ENCODE measurements around the gene NPR3. TPM values are rescaled to one million over a fixed set of nuclear protein-coding genes. Genes with fewer than 3 reads are reported as not detected.

Gene NPR3
- total RNA-seq, 4 donors from 2014 or later: 0.51 to 4.9 (median 1.3) TPM

DNA sequence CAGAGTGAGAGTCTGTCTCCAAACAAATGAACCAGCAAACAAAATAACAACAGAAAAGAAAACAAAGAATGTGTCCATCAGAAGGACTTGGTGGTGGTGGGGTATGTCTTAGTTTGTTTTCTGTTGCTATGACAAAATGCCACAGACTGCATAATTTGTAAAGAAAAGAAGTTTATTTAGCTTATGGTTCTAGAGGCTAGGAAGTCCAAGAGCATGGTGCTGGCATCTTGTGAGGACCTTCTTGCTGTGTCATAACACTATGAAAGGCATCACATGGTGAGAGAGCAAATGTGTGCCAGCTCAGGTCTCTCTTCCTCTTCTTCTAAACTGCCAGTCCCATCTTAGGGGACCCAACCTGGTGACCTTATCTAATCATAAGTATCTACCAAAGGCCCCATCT is 10.5 kb downstream of the NPR3 start:
- no peaks in the 10 kb centered on the region for H3K27me3 ChIP-seq
- no peaks in the 10 kb centered on the region for H3K9me3 ChIP-seq
- ATAC-seq (no peak), DNase-seq (no peak)
- H3K36me3 ChIP-seq: no peaks in the 10 kb centered on the region
- no peak overlapping the region for H3K4me3 ChIP-seq
- H3K4me1 ChIP-seq: no peaks in the 10 kb centered on the region
- no peak overlapping the region for H3K27ac ChIP-seq
- in situ Hi-C loops (cut with MboI; ENCODE audit: low sequenced_read_pairs in 4 of 4) (no loop called here), intact Hi-C loops (cut with DNase I; ENCODE audit: low total_unique reads) (no loop called here)
- TF ChIP-seq, protein P1, sequence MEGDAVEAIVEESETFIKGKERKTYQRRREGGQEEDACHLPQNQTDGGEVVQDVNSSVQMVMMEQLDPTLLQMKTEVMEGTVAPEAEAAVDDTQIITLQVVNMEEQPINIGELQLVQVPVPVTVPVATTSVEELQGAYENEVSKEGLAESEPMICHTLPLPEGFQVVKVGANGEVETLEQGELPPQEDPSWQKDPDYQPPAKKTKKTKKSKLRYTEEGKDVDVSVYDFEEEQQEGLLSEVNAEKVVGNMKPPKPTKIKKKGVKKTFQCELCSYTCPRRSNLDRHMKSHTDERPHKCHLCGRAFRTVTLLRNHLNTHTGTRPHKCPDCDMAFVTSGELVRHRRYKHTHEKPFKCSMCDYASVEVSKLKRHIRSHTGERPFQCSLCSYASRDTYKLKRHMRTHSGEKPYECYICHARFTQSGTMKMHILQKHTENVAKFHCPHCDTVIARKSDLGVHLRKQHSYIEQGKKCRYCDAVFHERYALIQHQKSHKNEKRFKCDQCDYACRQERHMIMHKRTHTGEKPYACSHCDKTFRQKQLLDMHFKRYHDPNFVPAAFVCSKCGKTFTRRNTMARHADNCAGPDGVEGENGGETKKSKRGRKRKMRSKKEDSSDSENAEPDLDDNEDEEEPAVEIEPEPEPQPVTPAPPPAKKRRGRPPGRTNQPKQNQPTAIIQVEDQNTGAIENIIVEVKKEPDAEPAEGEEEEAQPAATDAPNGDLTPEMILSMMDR (IDR thresholded peaks at IDR 0.05 in 4 of 5, conservative IDR thresholded peaks at IDR 0.05 in 1 of 5): no peak
- no peak for TF ChIP-seq POLR2A (IDR thresholded peaks at IDR 0.05)

DNA sequence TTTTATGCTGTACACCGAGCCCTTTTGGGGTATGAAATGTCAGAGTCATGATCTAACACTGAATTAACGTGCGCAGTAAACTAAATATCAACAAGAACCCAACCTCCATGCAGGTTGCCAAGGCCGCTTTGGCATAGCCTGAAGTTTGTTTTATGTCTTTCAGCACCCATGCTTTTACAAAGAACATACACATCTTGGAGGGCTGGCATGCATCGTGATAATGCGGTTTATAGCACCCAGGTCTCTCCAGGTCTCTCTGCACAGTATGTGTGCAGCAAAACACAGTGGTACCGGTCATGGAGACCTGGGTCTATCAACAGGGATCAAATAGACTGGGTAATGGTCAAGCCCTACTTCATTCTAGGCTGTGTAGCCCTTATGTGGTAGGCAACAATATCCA is 11.8 kb downstream of the NPR3 start:
- H3K27me3 ChIP-seq: no peaks in the 10 kb centered on the region
- H3K9me3 ChIP-seq: no peaks in the 10 kb centered on the region
- H3K36me3 ChIP-seq: no peaks in the 10 kb centered on the region
- no peak overlapping the region for H3K27ac ChIP-seq
- TF ChIP-seq, protein P1 (IDR thresholded peaks at IDR 0.05 in 4 of 5, conservative IDR thresholded peaks at IDR 0.05 in 1 of 5): no peak
- no peak for TF ChIP-seq POLR2A (IDR thresholded peaks at IDR 0.05)
- DNase-seq (no peak), ATAC-seq (no peak)
- in situ Hi-C loops (cut with MboI; ENCODE audit: low sequenced_read_pairs in 4 of 4) (no loop called here), intact Hi-C loops (cut with DNase I; ENCODE audit: low total_unique reads) (no loop called here)
- no peaks in the 10 kb centered on the region for H3K4me1 ChIP-seq
- no peak overlapping the region for H3K4me3 ChIP-seq

DNA sequence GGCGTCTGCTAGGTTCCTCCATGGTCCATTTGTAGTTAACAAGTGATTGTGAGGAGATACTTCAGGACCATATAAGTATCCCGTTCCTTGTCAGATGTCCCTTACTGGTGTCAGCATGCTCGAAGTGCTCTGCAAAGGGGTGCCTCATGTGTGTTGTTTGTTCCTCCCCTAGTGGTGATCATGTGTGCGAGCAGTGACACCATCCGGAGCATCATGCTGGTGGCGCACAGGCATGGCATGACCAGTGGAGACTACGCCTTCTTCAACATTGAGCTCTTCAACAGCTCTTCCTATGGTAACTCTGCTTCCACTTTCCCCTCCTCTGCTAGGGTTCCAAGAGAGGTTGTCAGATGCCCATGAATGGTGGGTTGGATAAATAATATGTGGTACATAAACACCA is 13.4 kb downstream of the NPR3 start:
- in situ Hi-C loops (cut with MboI; ENCODE audit: low sequenced_read_pairs in 4 of 4): no loop called here

DNA sequence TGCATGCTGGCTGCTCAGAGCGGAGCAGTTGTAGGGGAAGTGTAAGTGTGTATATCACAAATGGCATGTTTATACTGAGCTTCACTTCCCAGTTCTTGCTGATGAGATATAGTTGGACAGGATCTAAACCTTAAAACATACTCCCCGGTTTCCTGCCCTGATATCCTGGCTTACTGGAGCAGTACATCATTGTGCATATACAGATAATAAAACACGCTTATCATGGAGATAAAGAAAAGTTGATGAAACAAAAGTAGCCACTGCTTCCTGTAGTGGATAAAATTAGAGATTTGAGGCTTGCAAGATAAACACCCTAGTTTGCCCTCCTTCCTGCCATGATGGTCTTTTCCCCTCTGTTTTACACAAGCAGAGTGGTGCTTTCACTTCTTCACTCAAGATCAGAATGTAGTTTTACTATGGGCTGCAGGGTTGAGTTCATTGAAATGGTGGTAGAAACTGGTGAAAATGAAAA is 15.0 kb downstream of the NPR3 start:
- no peaks in the 10 kb centered on the region for H3K9me3 ChIP-seq
- no peaks in the 10 kb centered on the region for H3K36me3 ChIP-seq
- DNase-seq: no peak
- in situ Hi-C loops (cut with MboI; ENCODE audit: low sequenced_read_pairs in 4 of 4) (no loop called here), intact Hi-C loops (cut with DNase I; ENCODE audit: low total_unique reads) (no loop called here)
- H3K27me3 ChIP-seq: no peaks in the 10 kb centered on the region
- no peak overlapping the region for H3K4me3 ChIP-seq
- TF ChIP-seq POLR2A (IDR thresholded peaks at IDR 0.05): no peak
- TF ChIP-seq, protein P1 (IDR thresholded peaks at IDR 0.05 in 4 of 5, conservative IDR thresholded peaks at IDR 0.05 in 1 of 5): no peak
- H3K27ac ChIP-seq: no peak overlapping the region
- no peak for ATAC-seq
- no peaks in the 10 kb centered on the region for H3K4me1 ChIP-seq

More for the DNA sequence above, 13.4 kb downstream of the NPR3 start:
- Histone ChIP-seq H3K36me3 (no peaks in the 10 kb centered on the region), H3K27ac (no peak overlapping the region), H3K4me3 (no peak overlapping the region), H3K4me1 (no peaks in the 10 kb centered on the region), H3K27me3 (no peaks in the 10 kb centered on the region), H3K9me3 (no peaks in the 10 kb centered on the region)
- intact Hi-C loops (cut with DNase I; ENCODE audit: low total_unique reads): no loop called here
- TF ChIP-seq, protein P1 (IDR thresholded peaks at IDR 0.05 in 4 of 5, conservative IDR thresholded peaks at IDR 0.05 in 1 of 5): no peak
- TF ChIP-seq POLR2A (IDR thresholded peaks at IDR 0.05): no peak
- DNase-seq (no peak), ATAC-seq (no peak)

DNA sequence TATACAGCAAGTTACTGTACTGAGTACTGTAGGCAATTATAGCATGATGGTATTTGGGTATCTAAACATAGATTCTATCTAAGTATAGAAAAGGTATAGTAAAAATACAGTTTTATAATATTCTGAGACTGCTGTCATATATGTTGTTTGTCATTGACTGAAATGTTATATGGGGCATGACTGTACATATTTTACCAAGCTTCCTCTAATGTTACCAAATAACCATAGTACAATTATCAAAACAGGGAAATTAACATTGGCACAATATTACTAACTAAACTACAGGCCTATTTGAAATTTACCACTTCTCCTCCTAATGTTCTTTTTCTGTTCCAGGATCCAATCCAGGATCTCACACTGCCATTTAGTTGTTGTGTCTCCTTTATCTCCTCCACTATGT is 18.5 kb downstream of the NPR3 start:
- Histone ChIP-seq H3K4me1 (no peaks in the 10 kb centered on the region), H3K4me3 (no peak overlapping the region), H3K27me3 (no peaks in the 10 kb centered on the region), H3K36me3 (no peaks in the 10 kb centered on the region), H3K9me3 (no peaks in the 10 kb centered on the region), H3K27ac (no peak overlapping the region)
- intact Hi-C loops (cut with DNase I; ENCODE audit: low total_unique reads) (no loop called here), in situ Hi-C loops (cut with MboI; ENCODE audit: low sequenced_read_pairs in 4 of 4) (no loop called here)
- DNase-seq: no peak
- TF ChIP-seq POLR2A (IDR thresholded peaks at IDR 0.05): no peak
- TF ChIP-seq, protein P1 (IDR thresholded peaks at IDR 0.05 in 4 of 5, conservative IDR thresholded peaks at IDR 0.05 in 1 of 5): no peak
- ATAC-seq: no peak
